Neural cell (in vitro differentiated cells): ENCODE data around the gene PTGER3.

Experiments used
- EP300 ChIP-seq: fragments of 450-650 bp; conservative IDR thresholded peaks from 2 replicates; pipeline ENCODE4 v1.6.1; 2014; ENCODE audit warnings: antibody characterized with exemption, mild to moderate bottlenecking, moderate library complexity; ENCODE audit not compliant: poor library complexity, severe bottlenecking
- EZH2 ChIP-seq: fragments of 200-600, 300-800 bp; shearing (Covaris generic), sonication (generic); IDR thresholded peaks from 2 replicates; pipeline ENCODE4 v1.6.1; 2014; ENCODE audit warnings: antibody characterized with exemption, low read length, borderline replicate concordance, mild to moderate bottlenecking; ENCODE audit not compliant: insufficient read depth, poor library complexity, severe bottlenecking
- POLR2AphosphoS5 ChIP-seq: IDR thresholded peaks from 2 replicates; pipeline ENCODE4 v1.6.1; 2012
- SMC3 ChIP-seq: fragments of 450-650 bp; conservative IDR thresholded peaks from 2 replicates; pipeline ENCODE4 v1.6.1; 2014; ENCODE audit warnings: antibody characterized with exemption, mild to moderate bottlenecking, moderate library complexity; ENCODE audit not compliant: poor library complexity
- TF ChIP-seq, protein P1 (sequence below): fragments of 450-650 bp; IDR thresholded peaks from 2 replicates; pipeline ENCODE4 v1.5.1; 2014; ENCODE audit warnings: antibody characterized with exemption, mild to moderate bottlenecking, moderate library complexity; ENCODE audit not compliant: poor library complexity, severe bottlenecking

DNA sequence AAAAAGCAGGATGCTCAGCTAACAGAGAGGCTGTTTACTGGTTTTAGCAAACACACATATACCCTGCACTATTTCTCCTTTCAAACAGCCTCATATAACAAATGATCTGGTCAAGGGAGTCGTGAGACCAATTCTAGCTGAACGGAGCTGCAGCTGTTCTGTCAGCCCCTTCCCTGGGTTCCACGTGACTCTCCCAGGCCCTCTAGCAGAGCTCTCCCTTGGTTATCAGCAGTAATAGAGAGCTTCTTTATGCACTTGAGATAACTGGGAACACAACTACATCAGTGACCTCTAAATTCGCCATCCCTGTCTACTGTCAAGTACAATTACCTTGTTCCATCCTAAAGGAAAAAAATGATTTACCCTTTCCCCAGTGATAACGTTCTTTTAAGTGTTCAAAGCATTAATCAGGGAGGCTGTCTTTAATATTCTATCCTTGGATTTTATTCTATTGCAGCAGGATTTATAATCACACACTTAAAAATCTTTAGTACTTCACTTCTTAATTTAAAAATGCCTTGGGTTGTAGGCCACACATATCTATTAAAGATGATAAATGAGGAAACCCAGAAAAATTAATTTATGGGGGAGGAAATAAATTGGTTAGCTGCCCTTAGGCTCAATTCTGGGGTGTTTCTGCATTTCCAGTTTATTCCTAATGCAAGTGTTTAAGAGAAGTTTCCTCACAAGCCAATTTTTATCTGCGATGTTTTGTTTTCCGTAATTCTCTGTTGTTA lies 28.2 kb downstream of the PTGER3 start:
- TF ChIP-seq EP300 (no peak), POLR2AphosphoS5 (no peak), SMC3 (no peak), EZH2 (no peak)
- TF ChIP-seq, protein P1, sequence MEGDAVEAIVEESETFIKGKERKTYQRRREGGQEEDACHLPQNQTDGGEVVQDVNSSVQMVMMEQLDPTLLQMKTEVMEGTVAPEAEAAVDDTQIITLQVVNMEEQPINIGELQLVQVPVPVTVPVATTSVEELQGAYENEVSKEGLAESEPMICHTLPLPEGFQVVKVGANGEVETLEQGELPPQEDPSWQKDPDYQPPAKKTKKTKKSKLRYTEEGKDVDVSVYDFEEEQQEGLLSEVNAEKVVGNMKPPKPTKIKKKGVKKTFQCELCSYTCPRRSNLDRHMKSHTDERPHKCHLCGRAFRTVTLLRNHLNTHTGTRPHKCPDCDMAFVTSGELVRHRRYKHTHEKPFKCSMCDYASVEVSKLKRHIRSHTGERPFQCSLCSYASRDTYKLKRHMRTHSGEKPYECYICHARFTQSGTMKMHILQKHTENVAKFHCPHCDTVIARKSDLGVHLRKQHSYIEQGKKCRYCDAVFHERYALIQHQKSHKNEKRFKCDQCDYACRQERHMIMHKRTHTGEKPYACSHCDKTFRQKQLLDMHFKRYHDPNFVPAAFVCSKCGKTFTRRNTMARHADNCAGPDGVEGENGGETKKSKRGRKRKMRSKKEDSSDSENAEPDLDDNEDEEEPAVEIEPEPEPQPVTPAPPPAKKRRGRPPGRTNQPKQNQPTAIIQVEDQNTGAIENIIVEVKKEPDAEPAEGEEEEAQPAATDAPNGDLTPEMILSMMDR, result no peak
